Prostate gland (tissue), 2 donors: ENCODE measurements around the gene CHCHD3.

Source experiments
- POLR2A ChIP-seq: fragments of 450-650 bp; IDR thresholded peaks from one replicate; pipeline ENCODE4 v1.6.1; 2016; ENCODE audit warnings: antibody characterized with exemption, mild to moderate bottlenecking
- POLR2AphosphoS5 ChIP-seq: sonication (generic); formaldehyde crosslinking; IDR thresholded peaks from one replicate; pipeline ENCODE4 v1.6.1; 2017; ENCODE audit warnings: antibody characterized with exemption
- TF ChIP-seq, protein P1 (sequence below), 4 experiments: fragments of 200-600 bp in 2 of 4; fragments of 450-650 bp in 2 of 4; sonication (generic) in 2 of 4; IDR thresholded peaks; 1 replicate in 3 of 4; 2 replicates in 1 of 4; pipeline ENCODE4 v1.5.1; 2016 to 2019; ENCODE audit warnings: antibody characterized with exemption in 4 of 4, mild to moderate bottlenecking in 2 of 4, moderate library complexity in 2 of 4

DNA sequence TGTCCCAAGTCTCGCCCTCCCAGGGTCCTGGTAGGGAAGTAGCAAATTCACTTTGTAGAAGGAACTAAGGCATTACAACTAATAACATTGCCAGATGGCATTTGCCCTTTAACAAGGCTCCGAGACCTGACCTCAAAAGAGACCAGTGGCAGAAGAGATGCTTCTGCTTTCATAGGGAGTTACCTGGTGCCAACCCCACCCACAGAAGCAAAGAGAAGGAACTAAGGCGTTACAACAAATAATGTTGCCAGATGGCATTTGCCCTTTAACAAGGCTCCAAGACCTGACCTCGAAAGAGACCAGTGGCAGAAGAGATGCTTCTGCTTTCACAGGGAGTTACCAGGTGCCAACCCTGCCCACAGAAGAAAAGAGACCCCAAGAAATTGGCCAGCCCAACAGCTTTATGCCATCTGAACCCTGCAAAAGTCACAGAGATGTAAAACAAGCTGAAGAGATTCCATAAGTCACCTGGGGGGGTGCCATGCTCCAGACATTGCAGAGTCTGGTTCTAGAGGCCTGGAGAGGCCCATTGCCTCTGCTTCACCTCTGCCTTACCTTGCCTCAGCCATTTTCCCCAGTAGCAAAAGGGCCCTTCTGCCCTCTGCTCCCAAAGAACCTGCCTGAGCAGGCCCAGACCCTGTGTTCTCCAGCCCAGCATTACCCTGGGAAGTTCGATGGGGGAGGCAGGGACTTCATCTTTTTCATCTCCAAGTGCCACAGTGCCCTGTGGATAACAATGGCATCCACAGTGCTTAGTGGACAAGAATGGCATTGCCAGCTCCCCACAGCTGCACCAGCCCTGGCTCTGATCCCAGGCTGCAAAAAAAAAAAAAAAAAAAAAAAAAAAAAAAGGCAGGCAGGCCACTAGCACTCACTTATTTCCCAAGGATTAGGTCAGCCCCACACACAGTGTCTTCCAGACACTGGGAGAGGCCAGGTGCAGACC is 326.1 kb downstream of the CHCHD3 start:
- TF ChIP-seq, protein P1, sequence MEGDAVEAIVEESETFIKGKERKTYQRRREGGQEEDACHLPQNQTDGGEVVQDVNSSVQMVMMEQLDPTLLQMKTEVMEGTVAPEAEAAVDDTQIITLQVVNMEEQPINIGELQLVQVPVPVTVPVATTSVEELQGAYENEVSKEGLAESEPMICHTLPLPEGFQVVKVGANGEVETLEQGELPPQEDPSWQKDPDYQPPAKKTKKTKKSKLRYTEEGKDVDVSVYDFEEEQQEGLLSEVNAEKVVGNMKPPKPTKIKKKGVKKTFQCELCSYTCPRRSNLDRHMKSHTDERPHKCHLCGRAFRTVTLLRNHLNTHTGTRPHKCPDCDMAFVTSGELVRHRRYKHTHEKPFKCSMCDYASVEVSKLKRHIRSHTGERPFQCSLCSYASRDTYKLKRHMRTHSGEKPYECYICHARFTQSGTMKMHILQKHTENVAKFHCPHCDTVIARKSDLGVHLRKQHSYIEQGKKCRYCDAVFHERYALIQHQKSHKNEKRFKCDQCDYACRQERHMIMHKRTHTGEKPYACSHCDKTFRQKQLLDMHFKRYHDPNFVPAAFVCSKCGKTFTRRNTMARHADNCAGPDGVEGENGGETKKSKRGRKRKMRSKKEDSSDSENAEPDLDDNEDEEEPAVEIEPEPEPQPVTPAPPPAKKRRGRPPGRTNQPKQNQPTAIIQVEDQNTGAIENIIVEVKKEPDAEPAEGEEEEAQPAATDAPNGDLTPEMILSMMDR (IDR thresholded peaks at IDR 0.05): no peak
- no peak for TF ChIP-seq POLR2AphosphoS5
- no peak for TF ChIP-seq POLR2A
